NOMO-1 (cell line): Measurements from ENCODE around the gene FGD2.

Experiments
- DNase-seq, 2 experiments: peaks; one replicate each; lab custom pipeline; 2025; ENCODE audit not compliant: unreplicated experiment in 2 of 2; lab: John Stamatoyannopoulos, UW

FGD2 gene, protein sequence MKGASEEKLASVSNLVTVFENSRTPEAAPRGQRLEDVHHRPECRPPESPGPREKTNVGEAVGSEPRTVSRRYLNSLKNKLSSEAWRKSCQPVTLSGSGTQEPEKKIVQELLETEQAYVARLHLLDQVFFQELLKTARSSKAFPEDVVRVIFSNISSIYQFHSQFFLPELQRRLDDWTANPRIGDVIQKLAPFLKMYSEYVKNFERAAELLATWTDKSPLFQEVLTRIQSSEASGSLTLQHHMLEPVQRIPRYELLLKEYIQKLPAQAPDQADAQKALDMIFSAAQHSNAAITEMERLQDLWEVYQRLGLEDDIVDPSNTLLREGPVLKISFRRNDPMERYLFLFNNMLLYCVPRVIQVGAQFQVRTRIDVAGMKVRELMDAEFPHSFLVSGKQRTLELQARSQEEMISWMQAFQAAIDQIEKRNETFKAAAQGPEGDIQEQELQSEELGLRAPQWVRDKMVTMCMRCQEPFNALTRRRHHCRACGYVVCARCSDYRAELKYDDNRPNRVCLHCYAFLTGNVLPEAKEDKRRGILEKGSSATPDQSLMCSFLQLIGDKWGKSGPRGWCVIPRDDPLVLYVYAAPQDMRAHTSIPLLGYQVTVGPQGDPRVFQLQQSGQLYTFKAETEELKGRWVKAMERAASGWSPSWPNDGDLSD

DNA sequence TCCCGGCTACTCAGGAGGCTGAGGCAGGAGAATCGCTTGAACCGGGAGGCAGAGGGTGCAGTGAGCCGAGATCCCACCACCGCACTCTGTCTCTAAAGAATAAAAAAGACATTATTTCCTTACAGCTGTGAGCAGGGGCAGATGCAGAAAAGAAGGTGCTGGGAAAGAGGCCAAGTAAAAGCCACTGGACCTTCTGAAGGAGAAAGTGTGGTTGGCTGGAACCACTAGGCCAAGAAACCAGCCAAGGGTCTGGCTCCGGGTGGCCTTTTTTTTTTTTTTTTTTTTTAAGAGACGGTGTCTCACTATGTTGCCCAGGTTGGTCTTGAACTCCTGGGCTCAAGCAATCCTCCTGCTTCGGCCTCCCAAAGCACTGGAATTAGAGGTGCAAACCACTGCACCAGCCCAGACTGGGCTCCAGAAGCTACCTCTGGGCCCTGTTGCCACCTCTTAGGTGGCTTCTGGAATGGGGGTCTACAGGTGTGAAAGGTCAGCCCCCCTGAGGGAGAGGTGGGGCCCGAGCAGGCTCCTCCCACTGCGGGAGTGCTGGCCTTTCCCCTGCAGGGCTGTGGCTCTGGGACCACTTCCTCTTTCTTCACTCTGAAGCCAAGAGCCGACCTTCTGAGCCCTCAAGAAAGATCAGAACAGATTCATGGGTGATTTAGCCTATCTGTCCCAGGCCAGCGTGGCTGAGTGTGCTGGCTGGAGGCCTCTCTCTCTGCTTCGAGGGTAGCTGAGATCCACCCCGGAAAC is at the start of gene FGD2:
Gene FGD2, plus strand, starts transcription at position 595 of the 750 bp plus-strand sequence. CDS start 163 bp downstream, outside the sequence.
- peak; percentile 72 to 78 for DNase-seq

DNA sequence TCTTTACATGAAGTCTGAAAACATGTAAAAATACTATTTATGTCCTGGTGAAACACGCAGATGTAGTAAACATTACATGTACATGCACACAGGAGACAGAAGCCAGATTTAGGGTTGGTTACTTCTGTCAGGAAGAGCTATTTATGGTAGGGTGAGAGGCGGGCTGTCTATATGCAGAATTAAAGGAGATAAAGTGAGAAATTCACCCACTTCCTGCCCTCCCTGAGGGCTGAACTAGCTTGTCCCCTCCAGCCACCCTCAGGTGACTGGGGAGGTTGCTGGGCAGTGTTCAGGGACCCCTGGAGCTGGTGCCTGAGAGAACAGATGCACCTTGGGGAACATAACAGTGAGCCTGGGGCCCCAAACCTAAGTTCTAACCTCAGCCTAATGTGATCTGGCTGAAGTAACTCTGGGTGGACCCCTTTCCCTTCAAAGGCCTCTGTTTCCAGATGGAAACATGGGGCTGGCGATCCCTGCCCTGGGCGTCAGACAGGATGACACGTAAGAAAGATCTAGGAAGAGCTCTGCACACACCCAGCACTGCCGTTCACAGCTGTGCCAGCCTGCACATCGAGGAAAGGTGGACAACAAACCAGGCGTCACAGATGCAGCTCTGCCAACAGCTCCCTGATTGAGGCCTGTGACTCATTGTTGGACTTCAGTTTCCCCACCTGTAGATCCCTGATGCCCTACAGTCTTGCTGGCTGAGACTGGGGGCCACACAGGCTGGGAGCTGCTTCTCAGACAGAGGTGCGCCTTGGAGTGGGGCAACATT is 49.6 kb upstream of the FGD2 start:
- no peak for DNase-seq

- no peak for DNase-seq
Measured at GRCh38 chr6:36956446-36956820, 49.0 kb upstream of the FGD2 start.

- no peak for DNase-seq
Measured at GRCh38 chr6:36957773-36958271, 47.6 kb upstream of the FGD2 start.

DNA sequence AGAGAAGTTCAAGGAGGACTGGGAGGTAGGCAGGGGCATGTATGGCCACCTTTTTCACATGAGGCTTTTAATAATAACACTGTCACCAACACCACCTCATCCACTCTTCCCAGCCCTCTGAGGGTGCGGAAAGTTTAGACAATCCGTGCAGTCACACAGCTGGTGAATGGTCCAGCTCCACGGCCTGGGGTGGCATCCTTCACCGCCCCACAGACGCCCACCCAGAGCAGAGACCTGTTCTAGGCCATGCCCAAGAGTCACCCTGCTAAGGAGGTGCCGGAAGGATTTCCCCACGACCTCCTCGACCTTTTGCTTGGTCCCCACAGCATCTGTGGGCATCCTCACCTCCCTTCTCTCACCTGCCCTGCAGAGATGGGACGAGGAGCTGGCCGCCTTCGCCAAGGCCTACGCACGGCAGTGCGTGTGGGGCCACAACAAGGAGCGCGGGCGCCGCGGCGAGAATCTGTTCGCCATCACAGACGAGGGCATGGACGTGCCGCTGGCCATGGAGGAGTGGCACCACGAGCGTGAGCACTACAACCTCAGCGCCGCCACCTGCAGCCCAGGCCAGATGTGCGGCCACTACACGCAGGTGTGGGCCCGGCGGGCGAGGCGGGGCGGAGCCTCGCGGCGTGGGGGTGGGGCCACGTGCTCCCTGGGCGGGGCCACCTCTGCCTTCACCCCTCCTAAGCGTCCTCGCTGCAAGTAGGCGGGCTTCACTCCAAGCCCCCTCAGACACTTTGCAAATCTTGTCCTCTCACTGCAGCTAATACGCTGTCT is 46.5 kb upstream of the FGD2 start:
- no peak for DNase-seq

DNA sequence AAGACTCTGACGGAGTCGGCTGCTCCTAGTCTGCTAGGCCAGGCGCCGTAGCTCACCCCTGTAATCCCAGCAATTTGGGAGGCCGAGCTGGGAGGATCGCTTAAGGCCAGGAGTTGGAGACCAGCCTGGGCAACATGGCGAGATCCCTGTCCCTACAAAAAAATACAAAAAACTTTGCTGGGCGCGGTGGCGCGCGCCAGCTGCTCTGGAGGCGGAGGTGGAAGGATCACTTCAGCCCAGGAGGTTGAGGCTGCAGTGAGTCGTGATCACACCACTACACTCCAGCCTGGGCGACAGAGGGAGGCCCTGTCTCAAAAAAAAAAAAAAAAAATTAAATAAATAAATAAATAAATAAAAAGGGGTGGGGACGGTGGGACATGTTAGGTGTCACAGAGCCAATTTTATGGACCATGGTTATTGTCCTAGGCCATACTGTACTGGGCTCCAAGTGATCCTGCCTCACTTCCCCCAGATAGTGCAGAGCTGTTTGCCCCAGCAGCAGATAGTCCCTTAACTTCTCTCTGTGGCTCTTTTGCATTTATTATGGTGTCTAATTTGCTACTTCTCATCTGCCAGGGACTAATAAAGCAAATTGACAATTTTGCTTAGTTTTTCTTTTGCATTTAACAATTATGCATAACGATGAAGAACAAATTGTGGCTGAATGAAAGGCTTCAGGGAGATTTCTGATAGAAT is 45.8 kb upstream of the FGD2 start:
- no peak for DNase-seq

DNA sequence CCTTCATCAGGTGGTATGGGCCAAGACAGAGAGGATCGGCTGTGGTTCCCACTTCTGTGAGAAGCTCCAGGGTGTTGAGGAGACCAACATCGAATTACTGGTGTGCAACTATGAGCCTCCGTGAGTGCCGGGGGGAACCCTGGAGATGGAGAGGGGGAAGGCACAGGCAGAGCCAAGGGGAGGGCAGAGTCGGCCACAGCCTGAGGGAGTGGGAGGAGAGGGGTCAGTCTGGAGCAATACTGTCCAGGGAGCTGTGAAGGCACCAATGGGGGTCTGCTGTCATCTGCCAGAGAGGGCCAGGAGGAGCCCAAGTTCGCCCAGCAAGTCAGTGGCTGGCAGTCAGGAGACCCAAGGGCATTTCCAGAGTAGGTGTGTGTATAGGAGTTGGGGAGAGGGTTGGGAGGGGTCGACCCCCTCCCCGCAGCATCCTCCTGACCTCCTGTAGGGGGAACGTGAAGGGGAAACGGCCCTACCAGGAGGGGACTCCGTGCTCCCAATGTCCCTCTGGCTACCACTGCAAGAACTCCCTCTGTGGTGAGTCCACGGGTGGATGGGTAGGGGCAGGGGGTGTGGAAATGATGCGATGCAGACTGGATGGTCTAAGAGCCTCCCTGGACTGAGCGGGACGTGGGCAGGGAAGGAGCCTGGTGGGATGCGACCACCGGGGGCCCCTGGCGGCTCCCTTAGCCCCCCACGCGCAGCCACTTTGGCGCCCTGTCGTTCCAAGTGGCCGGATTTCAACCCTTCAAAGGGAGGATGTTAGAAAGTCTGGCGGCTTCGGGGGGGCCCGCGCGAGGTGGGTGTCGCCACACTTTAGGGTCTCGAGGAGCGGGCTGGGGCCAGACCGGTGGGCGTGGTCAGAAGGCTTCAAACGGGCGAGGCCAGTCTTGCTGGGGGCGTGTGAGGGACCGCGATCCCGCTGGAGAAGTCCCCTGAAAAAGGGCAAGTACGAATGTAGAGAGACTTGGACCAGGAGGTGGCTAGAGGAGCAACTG is 43.7 kb upstream of the FGD2 start:
- DNase-seq: no peak

GRCh38 chr6:36962874-36963273 is 42.6 kb upstream of the FGD2 start:
- peak; percentile 93 for DNase-seq

DNA sequence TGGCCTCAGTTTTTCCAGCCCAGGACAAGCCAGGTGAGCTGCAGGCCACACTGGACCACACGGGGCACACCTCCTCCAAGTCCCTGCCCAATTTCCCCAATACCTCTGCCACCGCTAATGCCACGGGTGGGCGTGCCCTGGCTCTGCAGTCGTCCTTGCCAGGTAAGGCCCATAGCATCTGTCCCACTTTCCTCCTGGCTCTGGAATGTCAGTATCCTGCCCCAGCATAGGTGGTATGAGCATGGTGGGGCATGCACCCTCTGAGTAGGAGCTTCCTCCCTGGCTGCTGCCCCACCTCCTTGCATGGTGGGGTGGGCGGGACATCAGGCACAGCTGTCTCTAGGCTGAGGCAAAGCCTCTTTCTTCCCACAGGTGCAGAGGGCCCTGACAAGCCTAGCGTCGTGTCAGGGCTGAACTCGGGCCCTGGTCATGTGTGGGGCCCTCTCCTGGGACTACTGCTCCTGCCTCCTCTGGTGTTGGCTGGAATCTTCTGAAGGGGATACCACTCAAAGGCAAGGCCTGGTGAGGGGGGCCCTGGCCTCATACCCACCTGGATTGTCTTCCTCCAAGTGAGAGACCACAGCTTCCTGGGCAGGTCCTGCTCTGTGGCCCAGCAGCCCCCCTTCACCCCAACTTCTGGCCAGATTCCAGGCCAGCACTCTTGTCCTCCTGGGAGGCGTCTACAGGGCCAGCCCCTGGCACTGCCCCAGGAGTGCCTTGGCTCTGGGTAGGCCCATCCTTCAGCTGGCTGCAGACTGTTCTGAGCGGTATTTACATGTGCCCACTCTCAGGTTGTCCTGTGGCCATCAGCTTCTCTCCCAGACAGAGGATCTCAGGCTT is 41.8 kb upstream of the FGD2 start:
- peak; percentile 14 to 27 for DNase-seq

- no peak for DNase-seq
Measured at GRCh38 chr6:36964349-36964748, 41.1 kb upstream of the FGD2 start.

- no peak for DNase-seq
Measured at GRCh38 chr6:36964908-36965307, 40.5 kb upstream of the FGD2 start.

- no peak for DNase-seq
Measured at GRCh38 chr6:36967301-36967700, 38.2 kb upstream of the FGD2 start.

GRCh38 chr6:36967757-36968156 is 37.7 kb upstream of the FGD2 start:
- no peak for DNase-seq

DNA sequence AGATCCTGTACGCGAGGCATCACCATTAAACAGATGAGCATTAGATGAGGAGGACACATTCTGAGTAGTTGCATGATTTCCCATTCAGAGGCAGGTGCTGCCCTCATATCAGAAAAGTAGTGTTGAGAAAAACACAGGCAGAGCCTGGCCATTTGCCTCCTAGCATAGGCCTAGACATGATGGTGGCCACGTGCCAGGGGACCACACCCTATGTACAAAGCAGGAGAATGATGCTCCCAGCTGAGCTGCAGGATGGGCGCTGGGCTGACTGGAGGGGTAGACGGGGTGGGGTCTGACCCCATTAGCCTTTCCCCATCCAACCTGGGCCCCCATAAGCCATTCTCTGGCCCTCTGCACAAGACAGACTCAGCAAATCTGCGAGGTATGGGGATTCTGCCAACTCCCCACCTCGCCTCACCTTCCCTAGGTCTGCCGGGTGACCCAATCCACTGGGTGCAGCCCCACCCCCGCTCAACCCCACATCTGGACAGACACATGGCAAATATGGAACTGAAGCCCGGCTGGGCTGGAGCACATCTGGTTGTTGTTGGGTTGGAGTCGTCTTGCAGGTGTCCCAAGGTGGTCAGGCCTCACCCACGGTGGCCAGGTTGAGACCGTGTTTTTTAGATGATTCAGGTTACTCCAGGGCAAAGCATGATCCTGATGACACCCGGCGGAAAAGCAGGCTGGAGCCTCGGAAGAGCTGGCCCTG is 37.0 kb upstream of the FGD2 start:
- DNase-seq: no peak

DNA sequence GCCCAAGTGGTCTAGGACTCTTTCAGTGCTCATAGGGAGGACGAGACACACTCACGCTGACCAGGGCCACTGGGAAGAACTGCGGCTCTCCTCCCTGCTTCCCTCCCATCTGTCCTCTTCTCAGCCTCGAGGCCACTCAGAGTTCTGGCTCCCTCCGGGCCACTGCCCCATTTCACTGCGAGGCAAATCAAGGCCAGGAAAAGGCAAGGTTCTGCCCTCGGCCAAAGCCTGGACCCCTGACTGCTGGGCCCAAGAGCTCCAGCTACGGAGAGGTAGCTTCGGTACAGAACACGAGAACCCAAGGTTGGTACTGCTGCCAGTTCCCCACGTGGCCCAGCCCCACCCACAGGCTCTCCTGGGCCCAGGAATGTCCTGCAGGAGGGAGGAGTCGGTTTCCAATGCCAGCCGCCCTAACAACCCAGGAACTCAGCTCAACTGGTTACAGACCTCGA is 36.2 kb upstream of the FGD2 start:
- no peak for DNase-seq
